Adrenal gland (tissue), 12 donors: Measurements from ENCODE around the gene PIM3. TPM values are rescaled to one million over a fixed set of nuclear protein-coding genes. Genes with fewer than 3 reads are reported as not detected.

Source experiments
- DNase-seq, 7 donors: peaks; one replicate each; pipeline ENCODE4 v3.0.0-alpha.2; 2019 to 2020
- H3K27ac ChIP-seq, 5 donors: fragments of 200-600 bp; sonication (generic) in 4 of 5; 1 replicate in 3 of 5; 2 replicates in 2 of 5; pipeline versions ENCODE4 v1.5.1 to v1.8.0; 2016 to 2020; ENCODE audit warnings: mild to moderate bottlenecking in 1 of 5
- H3K27me3 ChIP-seq: fragments of 200-600 bp; 2 replicates; pipeline ENCODE4 v1.8.0; 2021
- H3K36me3 ChIP-seq, 2 donors: fragments of 200-600 bp; replicated peaks in 1 of 2; 1 replicate in 1 of 2; 2 replicates in 1 of 2; pipeline versions ENCODE4 v1.5.1 to v1.8.0; 2018 to 2022
- H3K4me1 ChIP-seq, 2 donors: fragments of 200-600 bp; replicated peaks in 1 of 2; 1 replicate in 1 of 2; 2 replicates in 1 of 2; pipeline versions ENCODE4 v1.5.1 to v1.8.0; 2018 to 2021
- H3K4me3 ChIP-seq, 4 donors: fragments of 200-600 bp; sonication (generic) in 3 of 4; one replicate each; pipeline ENCODE4 v1.5.1; 2016 to 2018
- H3K9me3 ChIP-seq, 3 donors: fragments of 200-600 bp; sonication (generic) in 1 of 3; replicated peaks in 1 of 3; 1 replicate in 2 of 3; 2 replicates in 1 of 3; pipeline versions ENCODE4 v1.5.1 to v1.8.0; 2016 to 2021
- CTCF ChIP-seq, 6 experiments: fragments of 450-650 bp in 4 of 6; fragments of 200-600 bp in 2 of 6; sonication (generic) in 1 of 6; IDR thresholded peaks; 1 replicate in 5 of 6; 2 replicates in 1 of 6; pipeline versions ENCODE4 v1.5.1 to v1.8.0; 2016 to 2021; ENCODE audit warnings: antibody characterized with exemption in 6 of 6, mild to moderate bottlenecking in 2 of 6, moderate library complexity in 1 of 6
- POLR2A ChIP-seq, 2 donors: fragments of 450-650 bp; IDR thresholded peaks; one replicate each; pipeline ENCODE4 v1.6.1; 2017; ENCODE audit warnings: antibody characterized with exemption in 2 of 2, mild to moderate bottlenecking in 2 of 2, moderate library complexity in 1 of 2
- WGBS, 4 donors: extraction: QIAGEN DNeasy Blood & Tissue Kit in 2 of 4; methylation state at CpG; one replicate each; pipeline versions ENCODE4 v1.1.5 to v1.1.7; 2013 to 2017; 5-methylcytosine and 5-hydroxymethylcytosine counted together
- intact Hi-C, 2 donors: fragments of 100-400 bp; cut with DNase I; formaldehyde crosslinking; loops; one replicate each; pipeline versions ENCODE4 v1.14.1 to v1.15.0; 2022 to 2023
- polyA plus RNA-seq, 3 donors: library from polyadenylated mRNA; stranded (reverse); fragments of 200-250 nt in 2 of 3; fragments of 350-450 nt in 1 of 3; fragmentation: Illumina TruSeq in 1 of 3; extraction: RNeasy Lipid Tissue Mini Kit (QIAGEN cat#74804) in 1 of 3; gene quantifications; one replicate each; pipeline ENCODE4 v1.2.3, GENCODE V29; 2013 to 2014
- total RNA-seq, 9 donors: library from RNA; depleted of rRNA in 4 of 9; stranded (reverse); fragments of >200 nt in 4 of 9; fragments of 120-200 nt in 1 of 9; fragmentation: NEBNext Ultra II Directional in 1 of 9; extraction: Animal tissue kit (Norgen Biotek cat#: 25700) in 1 of 9; gene quantifications; one replicate each; pipeline versions ENCODE4 v1.1.0 to v1.2.4, GENCODE V29; 2013 to 2023
- donor health status: healthy with polysubstance abuse.
- donor health status: Bipolar disorder and iron deficiency.
- donor health status: DM: yes; HTN: yes; CAD: no.
- donor health status: DM: no; HTN: no; CAD: no.
- donor health status: DM: no; HTN: no; CAD: no.
- donor health status: DM: yes; HTN: yes; CAD: no.

Gene PIM3
- total and polyA plus RNA-seq, 12 donors, result 7.2 to 99.2 (median 51.7) TPM

- DNase-seq, result no peak
- Histone ChIP-seq H3K9me3 (no peaks in the 10 kb centered on the region), H3K27ac (no peak overlapping the region), H3K36me3 (no peaks in the 10 kb centered on the region), H3K27me3 (peaks cover 34% of the 10 kb centered on the region), H3K4me3 (no peak overlapping the region), H3K4me1 (no peaks in the 10 kb centered on the region)
- 87 to 93% (median 89%) methylated on average over 5 to 16 of the region's 16 CpGs for WGBS, 4 donors
- TF ChIP-seq CTCF (IDR thresholded peaks at IDR 0.05), result no peak
- TF ChIP-seq POLR2A (IDR thresholded peaks at IDR 0.05), result no peak
- intact Hi-C loops, result no loop called here
Observed at GRCh38 chr22:50009251-50009650, 48.7 kb downstream of the PIM3 start.

GRCh38 chr22:50009765-50010675 is 49.4 kb downstream of the PIM3 start:
- TF ChIP-seq CTCF (IDR thresholded peaks at IDR 0.05), result no peak
- TF ChIP-seq POLR2A (IDR thresholded peaks at IDR 0.05), result no peak
- DNase-seq, result no peak
- Histone ChIP-seq H3K27me3 (peaks cover 42% of the 10 kb centered on the region), H3K36me3 (no peaks in the 10 kb centered on the region), H3K27ac (no peak overlapping the region), H3K9me3 (no peaks in the 10 kb centered on the region), H3K4me3 (no peak overlapping the region), H3K4me1 (no peaks in the 10 kb centered on the region)
- WGBS, 4 donors, result 56 to 63% (median 61%) methylated on average over 23 to 46 of the region's 46 CpGs
- intact Hi-C loops, result no loop called here

- intact Hi-C loops, result no loop called here
- no peaks in the 10 kb centered on the region for H3K9me3 ChIP-seq
- no peaks in the 10 kb centered on the region for H3K4me1 ChIP-seq
- no peak overlapping the region for H3K4me3 ChIP-seq
- H3K36me3 ChIP-seq, result no peaks in the 10 kb centered on the region
- 2 to 11% (median 3%) methylated on average over 8 to 59 of the region's 61 CpGs for WGBS, 4 donors
- TF ChIP-seq CTCF (IDR thresholded peaks at IDR 0.05) (no peak), POLR2A (IDR thresholded peaks at IDR 0.05) (no peak)
- no peak overlapping the region for H3K27ac ChIP-seq
- DNase-seq, result no peak
- peaks cover 45% of the 10 kb centered on the region for H3K27me3 ChIP-seq
Observed at GRCh38 chr22:50010676-50011446, 50.3 kb downstream of the PIM3 start.

GRCh38 chr22:50011447-50012210 is 51.1 kb downstream of the PIM3 start:
- H3K27me3 ChIP-seq, result peaks cover 53% of the 10 kb centered on the region
- DNase-seq, result no peak

More at GRCh38 chr22:50011447-50012210, 51.1 kb downstream of the PIM3 start:
- WGBS, 4 donors, result 46 to 50% (median 49%) methylated on average over 15 to 18 of the region's 18 CpGs
- no peak for TF ChIP-seq POLR2A (IDR thresholded peaks at IDR 0.05)
- TF ChIP-seq CTCF (IDR thresholded peaks at IDR 0.05), result no peak
- Histone ChIP-seq H3K4me3 (no peak overlapping the region), H3K9me3 (no peaks in the 10 kb centered on the region), H3K36me3 (no peaks in the 10 kb centered on the region), H3K4me1 (no peaks in the 10 kb centered on the region), H3K27ac (no peak overlapping the region)
- intact Hi-C loops, result no loop called here
